GM12801 (cell line): ENCODE data around the gene CDCA3.

Source experiments
- TF ChIP-seq, protein P1 (sequence below): IDR thresholded peaks from one replicate; pipeline ENCODE4 v1.5.1; 2011; ENCODE audit warnings: control low read depth; ENCODE audit not compliant: insufficient read length; ENCODE audit errors: extremely low read depth

CDCA3 gene

DNA sequence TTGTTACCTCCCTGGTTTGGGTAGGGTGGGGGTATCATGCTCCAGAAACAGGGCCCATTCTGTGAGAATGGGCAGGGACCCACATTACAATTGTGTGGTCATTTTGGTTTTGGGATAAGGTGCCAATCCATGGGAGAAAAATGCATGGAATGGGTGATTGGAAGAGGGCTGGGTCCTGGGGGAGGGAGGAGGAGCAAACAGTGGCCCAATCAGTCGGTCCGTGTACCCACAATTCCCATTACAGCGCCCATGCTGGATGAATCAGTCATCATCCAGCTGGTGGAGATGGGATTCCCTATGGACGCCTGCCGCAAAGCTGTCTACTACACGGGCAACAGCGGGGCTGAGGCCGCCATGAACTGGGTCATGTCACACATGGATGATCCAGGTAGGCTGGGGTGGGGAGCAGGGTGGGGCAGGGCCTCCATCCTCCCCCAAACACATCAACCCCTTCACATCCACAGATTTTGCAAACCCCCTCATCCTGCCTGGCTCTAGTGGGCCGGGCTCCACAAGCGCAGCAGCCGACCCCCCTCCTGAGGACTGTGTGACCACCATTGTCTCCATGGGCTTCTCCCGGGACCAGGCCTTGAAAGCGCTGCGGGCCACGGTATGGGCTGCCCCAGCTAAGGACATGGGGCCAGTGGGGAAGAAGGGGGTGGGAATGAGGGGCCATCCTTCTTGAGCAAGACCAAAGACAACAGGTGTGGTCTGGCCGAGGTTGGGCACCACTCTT is 12.7 kb upstream of the CDCA3 start:
- TF ChIP-seq, protein P1, sequence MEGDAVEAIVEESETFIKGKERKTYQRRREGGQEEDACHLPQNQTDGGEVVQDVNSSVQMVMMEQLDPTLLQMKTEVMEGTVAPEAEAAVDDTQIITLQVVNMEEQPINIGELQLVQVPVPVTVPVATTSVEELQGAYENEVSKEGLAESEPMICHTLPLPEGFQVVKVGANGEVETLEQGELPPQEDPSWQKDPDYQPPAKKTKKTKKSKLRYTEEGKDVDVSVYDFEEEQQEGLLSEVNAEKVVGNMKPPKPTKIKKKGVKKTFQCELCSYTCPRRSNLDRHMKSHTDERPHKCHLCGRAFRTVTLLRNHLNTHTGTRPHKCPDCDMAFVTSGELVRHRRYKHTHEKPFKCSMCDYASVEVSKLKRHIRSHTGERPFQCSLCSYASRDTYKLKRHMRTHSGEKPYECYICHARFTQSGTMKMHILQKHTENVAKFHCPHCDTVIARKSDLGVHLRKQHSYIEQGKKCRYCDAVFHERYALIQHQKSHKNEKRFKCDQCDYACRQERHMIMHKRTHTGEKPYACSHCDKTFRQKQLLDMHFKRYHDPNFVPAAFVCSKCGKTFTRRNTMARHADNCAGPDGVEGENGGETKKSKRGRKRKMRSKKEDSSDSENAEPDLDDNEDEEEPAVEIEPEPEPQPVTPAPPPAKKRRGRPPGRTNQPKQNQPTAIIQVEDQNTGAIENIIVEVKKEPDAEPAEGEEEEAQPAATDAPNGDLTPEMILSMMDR, result no peak

DNA sequence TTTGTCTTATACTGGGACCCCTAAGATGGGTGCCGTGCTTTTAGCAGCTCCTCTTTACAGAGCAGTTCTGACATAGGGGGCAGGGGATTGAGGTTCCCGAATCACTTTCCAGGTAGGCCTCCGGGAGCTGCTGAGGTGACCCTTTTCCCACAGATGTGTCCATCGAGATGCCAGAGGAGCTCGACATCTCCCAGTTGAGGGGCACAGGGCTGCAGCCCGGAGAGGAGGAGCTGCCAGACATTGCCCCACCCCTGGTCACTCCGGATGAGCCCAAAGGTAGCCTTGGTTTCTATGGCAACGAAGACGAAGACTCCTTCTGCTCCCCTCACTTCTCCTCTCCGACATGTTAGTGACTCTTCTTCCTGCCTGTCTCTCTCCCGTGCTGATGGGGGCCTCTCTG is 11.9 kb upstream of the CDCA3 start:
- TF ChIP-seq, protein P1, result no peak

DNA sequence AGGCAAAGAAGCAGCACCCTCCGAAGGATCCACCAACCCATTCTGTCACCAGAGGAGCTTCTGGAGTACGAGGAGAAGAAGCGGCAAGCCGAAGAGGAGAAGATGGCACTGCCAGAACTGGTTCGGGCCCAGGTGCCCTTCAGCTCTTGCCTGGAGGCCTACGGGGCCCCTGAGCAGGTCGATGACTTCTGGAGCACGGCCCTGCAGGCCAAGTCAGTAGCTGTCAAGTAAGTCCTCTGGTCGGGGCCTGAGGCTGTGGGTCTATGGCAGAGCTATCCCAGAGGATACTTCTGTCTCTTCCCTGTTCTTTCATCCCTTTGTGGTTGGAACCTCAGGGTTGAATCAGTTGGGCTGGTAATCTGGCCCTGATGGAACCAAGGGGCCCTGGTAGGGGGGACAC is 10.3 kb upstream of the CDCA3 start:
- TF ChIP-seq, protein P1, result no peak

- TF ChIP-seq, protein P1, result no peak
Observed at GRCh38 chr12:6860942-6861341, 9.9 kb upstream of the CDCA3 start.

GRCh38 chr12:6860116-6860515 is 9.0 kb upstream of the CDCA3 start:
- TF ChIP-seq, protein P1, result no peak

DNA sequence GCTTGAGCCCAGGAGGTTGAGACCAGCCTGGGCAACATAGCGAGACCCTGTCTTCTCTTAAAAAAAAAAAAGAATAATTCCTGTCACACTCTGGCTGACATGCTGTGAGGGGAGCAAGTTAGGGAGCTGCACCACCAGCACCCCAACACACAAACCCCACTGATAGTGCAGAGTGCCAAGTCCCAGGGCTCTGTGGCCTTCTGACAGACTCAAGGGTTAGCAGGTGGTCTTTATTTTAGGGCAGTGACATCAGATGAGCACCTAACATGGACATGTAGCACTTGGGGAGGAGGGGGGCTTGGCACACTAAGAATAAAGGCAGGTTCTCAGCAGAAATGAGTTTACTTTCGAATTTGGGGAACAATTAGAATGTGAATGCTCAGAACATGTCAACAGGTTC is 7.7 kb upstream of the CDCA3 start:
- TF ChIP-seq, protein P1, result no peak

DNA sequence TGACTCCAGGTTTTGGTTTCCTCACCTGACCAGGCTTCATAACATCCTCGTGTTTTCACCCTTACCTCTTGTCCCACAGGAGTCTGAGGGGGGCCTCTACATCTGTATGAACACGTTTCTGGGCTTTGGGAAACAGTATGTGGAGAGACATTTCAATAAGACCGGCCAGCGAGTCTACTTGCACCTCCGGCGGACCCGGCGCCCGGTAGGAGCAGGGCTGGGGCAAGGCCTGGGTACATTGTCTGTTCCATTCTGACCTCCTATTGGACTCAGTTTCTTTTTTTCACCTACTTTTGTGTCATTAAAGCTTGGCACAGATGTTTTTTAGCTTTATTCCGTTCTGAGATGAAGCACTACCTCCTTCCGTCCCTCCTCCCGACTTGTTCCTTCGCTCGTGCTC is 4.2 kb upstream of the CDCA3 start:
- TF ChIP-seq, protein P1, result no peak
